Measurements from ENCODE around the gene LRRC37A. TPM values are rescaled to one million over a fixed set of nuclear protein-coding genes. Genes with fewer than 3 reads are reported as not detected.
"Not testable (repeated sequence)": the region's sequence is repeated elsewhere in the genome, so short reads cannot be mapped to it uniquely, and the experiment has no call there.

The LRRC37A gene
- total and polyA plus RNA-seq, 2 experiments from 2014 or later: 1.9 to 2.7 TPM

DNA sequence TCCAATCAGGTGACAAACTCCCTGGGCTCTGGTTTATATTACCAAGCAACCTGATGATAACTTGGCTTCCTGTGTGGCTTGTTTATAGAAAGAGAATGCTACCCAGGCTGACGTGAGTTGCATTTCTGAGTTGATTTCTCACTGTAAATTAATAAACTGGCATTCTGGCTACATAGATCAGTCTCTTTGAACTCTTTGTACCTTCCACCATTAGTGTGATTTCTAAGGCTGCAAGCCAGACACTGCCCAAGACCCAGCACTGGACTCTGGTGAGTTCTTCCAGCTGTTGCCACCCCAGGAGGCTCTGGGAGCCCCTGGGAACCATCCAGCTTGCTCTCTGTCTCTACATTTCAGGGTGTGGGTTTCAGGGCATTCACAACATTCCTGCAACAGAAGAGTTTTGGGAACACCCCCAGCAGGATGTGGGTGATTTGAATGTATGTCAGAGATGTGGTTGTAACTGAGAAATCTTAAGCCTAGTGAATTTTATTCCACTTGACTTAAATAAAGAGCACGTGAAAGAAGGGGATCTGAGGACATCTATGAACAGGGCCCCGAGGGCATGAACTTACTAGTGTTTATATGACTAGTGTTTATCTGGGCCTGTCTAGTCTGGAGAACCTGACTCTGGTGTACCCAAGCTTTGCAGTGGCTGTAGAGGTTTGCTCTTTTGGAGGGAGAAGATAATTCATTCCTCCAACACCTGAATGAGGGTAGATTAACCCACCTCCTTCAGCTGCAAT is 30.3 kb upstream of the LRRC37A start:
- Histone ChIP-seq H3K27ac (no peak overlapping the region), H3K4me3 (no peak overlapping the region), H3K36me3 (no peaks in the 10 kb centered on the region), H3K9me3 (ENCODE audit: low read depth) (no peaks in the 10 kb centered on the region), H3K27me3 (peaks cover 69% of the 10 kb centered on the region), H3K4me1 (ENCODE audit: low read depth) (peaks cover 4% of the 10 kb centered on the region)
- DNase-seq (ENCODE audit: low read depth in 1 of 2, low spot score in 1 of 2): peak; percentile 43 to 92
- TF ChIP-seq, protein P1, sequence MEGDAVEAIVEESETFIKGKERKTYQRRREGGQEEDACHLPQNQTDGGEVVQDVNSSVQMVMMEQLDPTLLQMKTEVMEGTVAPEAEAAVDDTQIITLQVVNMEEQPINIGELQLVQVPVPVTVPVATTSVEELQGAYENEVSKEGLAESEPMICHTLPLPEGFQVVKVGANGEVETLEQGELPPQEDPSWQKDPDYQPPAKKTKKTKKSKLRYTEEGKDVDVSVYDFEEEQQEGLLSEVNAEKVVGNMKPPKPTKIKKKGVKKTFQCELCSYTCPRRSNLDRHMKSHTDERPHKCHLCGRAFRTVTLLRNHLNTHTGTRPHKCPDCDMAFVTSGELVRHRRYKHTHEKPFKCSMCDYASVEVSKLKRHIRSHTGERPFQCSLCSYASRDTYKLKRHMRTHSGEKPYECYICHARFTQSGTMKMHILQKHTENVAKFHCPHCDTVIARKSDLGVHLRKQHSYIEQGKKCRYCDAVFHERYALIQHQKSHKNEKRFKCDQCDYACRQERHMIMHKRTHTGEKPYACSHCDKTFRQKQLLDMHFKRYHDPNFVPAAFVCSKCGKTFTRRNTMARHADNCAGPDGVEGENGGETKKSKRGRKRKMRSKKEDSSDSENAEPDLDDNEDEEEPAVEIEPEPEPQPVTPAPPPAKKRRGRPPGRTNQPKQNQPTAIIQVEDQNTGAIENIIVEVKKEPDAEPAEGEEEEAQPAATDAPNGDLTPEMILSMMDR (IDR thresholded peaks at IDR 0.05; ENCODE audit: low read depth, low read length): no peak

DNA sequence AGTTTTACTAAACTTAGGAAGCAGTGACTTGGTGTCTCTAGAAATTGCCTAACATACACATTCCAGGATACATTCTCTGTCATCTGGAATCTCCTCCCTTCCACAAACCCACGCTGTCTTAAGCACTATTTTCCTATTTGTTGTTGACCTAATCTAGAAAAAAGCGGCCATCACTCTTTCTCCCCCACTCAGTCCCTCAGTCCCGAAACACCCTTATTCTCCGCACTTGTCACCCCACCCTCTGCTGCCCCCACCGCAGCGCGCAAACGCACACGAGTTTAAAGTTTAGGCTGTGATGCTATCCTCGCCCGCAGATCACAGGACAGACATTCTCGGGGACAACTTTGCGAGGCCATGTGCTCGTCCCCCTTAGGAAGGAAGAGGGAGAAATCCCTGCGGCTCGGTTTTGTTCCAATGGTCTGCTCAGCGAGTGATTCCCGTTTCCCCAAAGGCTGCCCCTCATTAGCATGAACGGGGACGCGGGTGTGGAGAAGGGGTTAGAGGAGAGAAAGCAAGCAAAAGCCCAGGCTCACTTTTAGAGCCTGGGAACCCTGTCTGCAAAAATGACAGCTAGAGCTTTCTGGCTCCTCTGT is 28.8 kb upstream of the LRRC37A start:
- peak in 1 of 2 donors; percentile 81 for DNase-seq (ENCODE audit: low read depth in 1 of 2, low spot score in 1 of 2)
- not testable (repeated sequence) for H3K36me3 ChIP-seq; H3K9me3 ChIP-seq (ENCODE audit: low read depth); H3K4me1 ChIP-seq (ENCODE audit: low read depth)
- H3K27me3 ChIP-seq: peaks cover 58% of the 10 kb centered on the region
- peak overlapping the region; percentile 54 for H3K27ac ChIP-seq
- H3K4me3 ChIP-seq: peak overlapping the region; percentile 55

DNA sequence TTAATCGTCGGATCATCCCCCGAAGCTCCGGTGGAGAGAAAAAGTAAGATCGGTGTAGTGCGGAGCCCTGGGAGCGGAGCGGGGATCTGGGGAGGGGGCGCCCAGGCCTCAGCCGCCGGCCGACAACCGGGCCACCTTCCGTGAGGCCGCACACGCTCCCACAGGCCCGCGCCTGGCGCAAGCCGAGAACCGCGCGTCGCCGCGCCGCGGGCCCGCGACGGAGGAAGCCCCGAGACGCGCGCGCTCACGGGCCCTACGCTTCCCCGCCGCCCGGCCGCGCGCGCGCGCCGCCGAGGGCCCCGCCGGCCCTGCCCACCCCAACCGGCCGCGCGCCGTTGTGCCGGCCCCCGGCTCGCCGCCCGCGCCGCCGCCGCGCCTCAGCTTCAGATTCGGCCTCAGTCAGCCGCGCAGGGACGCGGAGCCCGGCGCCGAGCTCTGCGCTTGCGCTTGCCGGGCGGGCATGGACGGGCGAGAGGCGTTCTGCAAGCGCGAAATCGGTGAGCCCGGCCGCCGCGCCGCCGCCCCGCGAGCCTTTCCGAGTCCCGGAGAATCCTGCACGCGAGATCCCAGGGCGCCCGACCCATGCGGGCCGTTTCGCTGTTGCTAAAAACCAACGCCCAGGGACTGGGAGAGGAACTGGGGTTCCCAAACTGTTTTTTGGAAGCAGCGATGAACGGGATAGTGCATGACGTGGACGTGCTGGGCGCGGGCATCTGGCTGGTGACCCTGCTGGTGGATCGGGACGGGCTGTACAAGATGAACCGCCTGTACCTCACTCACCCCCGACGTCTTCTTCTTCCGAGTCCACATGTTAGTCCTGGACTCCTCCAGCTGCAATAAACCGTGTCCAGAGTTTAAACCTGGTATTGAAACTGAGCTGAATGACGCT is 28.0 kb upstream of the LRRC37A start:
- Histone ChIP-seq H3K27ac (peak overlapping the region; percentile 54), H3K4me1 (ENCODE audit: low read depth) (peaks cover 4% of the 10 kb centered on the region), H3K4me3 (peak overlapping the region; percentile 55), H3K9me3 (ENCODE audit: low read depth) (no peaks in the 10 kb centered on the region), H3K36me3 (no peaks in the 10 kb centered on the region), H3K27me3 (peaks cover 53% of the 10 kb centered on the region)
- TF ChIP-seq, protein P1 (IDR thresholded peaks at IDR 0.05; ENCODE audit: low read depth, low read length): no peak
- peak; percentile 96 to 98 for DNase-seq (ENCODE audit: low read depth in 1 of 2, low spot score in 1 of 2)

DNA sequence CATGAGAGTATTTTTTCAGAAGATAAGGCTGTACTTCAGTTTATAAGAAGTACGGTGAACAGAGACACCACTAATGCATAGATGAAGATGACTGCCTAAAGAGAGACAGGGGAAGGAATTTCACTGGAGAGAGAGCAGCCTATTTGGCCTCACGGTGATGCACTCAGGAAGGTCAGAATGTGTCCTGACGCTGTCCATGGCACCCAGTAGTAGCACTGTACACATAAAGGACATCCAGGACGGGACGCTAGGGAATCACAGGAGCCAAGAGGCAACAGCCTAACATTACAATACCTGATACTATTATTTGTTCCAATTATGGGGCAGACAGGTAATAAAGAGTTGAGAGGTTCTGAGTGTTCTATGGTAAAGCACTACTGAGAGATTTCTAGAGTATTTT is 24.9 kb upstream of the LRRC37A start:
- Histone ChIP-seq H3K9me3 (ENCODE audit: low read depth) (no peaks in the 10 kb centered on the region), H3K4me1 (ENCODE audit: low read depth) (peaks cover 4% of the 10 kb centered on the region), H3K27ac (no peak overlapping the region), H3K27me3 (peaks cover 59% of the 10 kb centered on the region), H3K36me3 (no peaks in the 10 kb centered on the region), H3K4me3 (no peak overlapping the region)
- peak in 1 of 2 donors; percentile 49 for DNase-seq (ENCODE audit: low read depth in 1 of 2, low spot score in 1 of 2)
- TF ChIP-seq, protein P1 (IDR thresholded peaks at IDR 0.05; ENCODE audit: low read depth, low read length): no peak

DNA sequence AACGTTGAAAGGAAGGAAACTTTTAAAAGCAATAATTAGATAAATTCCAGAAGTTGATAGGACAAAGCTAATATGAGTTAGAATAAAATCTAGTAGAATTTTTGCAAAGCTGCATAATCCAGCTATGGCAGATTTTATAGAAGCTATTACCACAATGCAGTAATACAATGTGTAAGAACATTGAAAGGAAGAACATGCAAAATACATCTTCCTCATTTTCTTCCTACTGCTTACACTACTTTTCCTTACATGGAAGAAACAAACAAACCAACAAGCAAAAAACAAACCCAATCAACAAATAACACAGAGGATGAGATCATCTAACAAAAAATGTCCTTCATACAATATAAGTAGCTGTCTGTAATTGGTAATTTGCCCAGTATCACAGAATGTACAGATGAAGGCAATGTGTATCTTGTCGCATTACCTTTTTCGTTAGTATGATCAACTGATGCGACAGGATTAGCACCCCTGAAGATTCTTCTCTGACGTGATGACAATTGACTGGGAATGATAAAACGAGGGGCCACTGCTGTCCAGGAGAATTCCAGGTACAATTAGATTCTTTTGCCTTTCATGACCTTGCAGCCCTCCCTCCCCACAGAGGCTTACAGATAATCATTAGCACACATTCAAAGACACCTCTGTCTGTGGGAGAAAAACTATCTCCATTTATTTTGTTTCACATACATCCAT is 21.2 kb upstream of the LRRC37A start:
- no peak overlapping the region for H3K4me3 ChIP-seq
- H3K36me3 ChIP-seq: no peaks in the 10 kb centered on the region
- DNase-seq (ENCODE audit: low read depth in 1 of 2, low spot score in 1 of 2): no peak
- no peak overlapping the region for H3K27ac ChIP-seq
- H3K27me3 ChIP-seq: peaks cover 34% of the 10 kb centered on the region
- TF ChIP-seq, protein P1 (IDR thresholded peaks at IDR 0.05; ENCODE audit: low read depth, low read length): no peak
- H3K9me3 ChIP-seq (ENCODE audit: low read depth): no peaks in the 10 kb centered on the region
- H3K4me1 ChIP-seq (ENCODE audit: low read depth): no peaks in the 10 kb centered on the region

Measured in cardiac muscle cell (in vitro differentiated cells and primary cell).